Measurements from ENCODE around the gene ADCY10. TPM values are rescaled to one million over a fixed set of nuclear protein-coding genes. Genes with fewer than 3 reads are reported as not detected.

The ADCY10 gene
- polyA plus RNA-seq, 1 donor from 2014 or later, result 0.09 TPM

DNA sequence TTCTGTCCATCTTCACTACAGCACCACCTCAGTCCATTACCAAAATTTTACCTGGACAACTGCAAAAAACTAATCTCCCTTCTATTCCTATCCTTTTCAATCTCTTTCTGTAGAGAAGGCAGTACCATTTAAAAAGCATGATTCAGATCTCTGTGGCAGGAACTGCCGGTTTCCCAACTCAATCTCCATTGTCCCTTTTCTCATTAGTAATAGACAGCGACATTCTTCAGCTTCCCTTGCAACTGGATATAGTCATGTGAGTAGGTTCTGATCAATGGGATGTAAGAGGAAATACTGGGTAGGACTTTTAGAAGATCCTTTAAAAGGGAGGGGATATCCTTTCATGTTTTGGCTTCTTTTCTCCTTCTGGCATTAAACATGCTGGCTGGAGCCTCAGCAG lies 74.9 kb downstream of the ADCY10 start:
- Histone ChIP-seq H3K79me2 (replicated peaks; ENCODE audit: insufficient read depth, low read length) (no peaks in the 10 kb centered on the region), H3K9ac (ENCODE audit: low read length) (no peak overlapping the region), H3K27me3 (ENCODE audit: insufficient read depth, low read depth, low read length) (no peaks in the 10 kb centered on the region), H3K9me2 (ENCODE audit: insufficient read depth, low read length) (no peaks in the 10 kb centered on the region), H3K4me2 (ENCODE audit: low read length) (no peak overlapping the region), H4K20me1 (ENCODE audit: insufficient read depth) (no peaks in the 10 kb centered on the region), H3K9me3 (ENCODE audit: low read length) (no peaks in the 10 kb centered on the region), H3K4me3 (ENCODE audit: low read length) (no peak overlapping the region), H3K36me3 (ENCODE audit: insufficient read depth, low read length) (no peaks in the 10 kb centered on the region), H3K27ac (ENCODE audit: low read length) (no peak overlapping the region), H3F3A (ENCODE audit: insufficient read depth, low read length, poor library complexity, severe bottlenecking) (no peaks in the 10 kb centered on the region), H2AFZ (ENCODE audit: low read depth, low read length) (no peak overlapping the region)
- TF ChIP-seq POLR2AphosphoS5 (IDR thresholded peaks at IDR 0.05) (no peak), EP300 (conservative IDR thresholded peaks at IDR 0.05; ENCODE audit: poor library complexity, severe bottlenecking) (no peak), EZH2 (IDR thresholded peaks at IDR 0.05; ENCODE audit: borderline replicate concordance, insufficient read depth, low read length, poor library complexity, severe bottlenecking) (no peak), SMC3 (conservative IDR thresholded peaks at IDR 0.05; ENCODE audit: poor library complexity) (no peak), TAF1 (IDR thresholded peaks at IDR 0.05; ENCODE audit: low read depth) (no peak), MXI1 (conservative IDR thresholded peaks at IDR 0.05; ENCODE audit: poor library complexity, severe bottlenecking) (no peak), RAD21 (conservative IDR thresholded peaks at IDR 0.05) (no peak)
- TF ChIP-seq, protein P1, sequence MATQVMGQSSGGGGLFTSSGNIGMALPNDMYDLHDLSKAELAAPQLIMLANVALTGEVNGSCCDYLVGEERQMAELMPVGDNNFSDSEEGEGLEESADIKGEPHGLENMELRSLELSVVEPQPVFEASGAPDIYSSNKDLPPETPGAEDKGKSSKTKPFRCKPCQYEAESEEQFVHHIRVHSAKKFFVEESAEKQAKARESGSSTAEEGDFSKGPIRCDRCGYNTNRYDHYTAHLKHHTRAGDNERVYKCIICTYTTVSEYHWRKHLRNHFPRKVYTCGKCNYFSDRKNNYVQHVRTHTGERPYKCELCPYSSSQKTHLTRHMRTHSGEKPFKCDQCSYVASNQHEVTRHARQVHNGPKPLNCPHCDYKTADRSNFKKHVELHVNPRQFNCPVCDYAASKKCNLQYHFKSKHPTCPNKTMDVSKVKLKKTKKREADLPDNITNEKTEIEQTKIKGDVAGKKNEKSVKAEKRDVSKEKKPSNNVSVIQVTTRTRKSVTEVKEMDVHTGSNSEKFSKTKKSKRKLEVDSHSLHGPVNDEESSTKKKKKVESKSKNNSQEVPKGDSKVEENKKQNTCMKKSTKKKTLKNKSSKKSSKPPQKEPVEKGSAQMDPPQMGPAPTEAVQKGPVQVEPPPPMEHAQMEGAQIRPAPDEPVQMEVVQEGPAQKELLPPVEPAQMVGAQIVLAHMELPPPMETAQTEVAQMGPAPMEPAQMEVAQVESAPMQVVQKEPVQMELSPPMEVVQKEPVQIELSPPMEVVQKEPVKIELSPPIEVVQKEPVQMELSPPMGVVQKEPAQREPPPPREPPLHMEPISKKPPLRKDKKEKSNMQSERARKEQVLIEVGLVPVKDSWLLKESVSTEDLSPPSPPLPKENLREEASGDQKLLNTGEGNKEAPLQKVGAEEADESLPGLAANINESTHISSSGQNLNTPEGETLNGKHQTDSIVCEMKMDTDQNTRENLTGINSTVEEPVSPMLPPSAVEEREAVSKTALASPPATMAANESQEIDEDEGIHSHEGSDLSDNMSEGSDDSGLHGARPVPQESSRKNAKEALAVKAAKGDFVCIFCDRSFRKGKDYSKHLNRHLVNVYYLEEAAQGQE (IDR thresholded peaks at IDR 0.05; ENCODE audit: borderline replicate concordance), result no peak
- TF ChIP-seq, protein P2, sequence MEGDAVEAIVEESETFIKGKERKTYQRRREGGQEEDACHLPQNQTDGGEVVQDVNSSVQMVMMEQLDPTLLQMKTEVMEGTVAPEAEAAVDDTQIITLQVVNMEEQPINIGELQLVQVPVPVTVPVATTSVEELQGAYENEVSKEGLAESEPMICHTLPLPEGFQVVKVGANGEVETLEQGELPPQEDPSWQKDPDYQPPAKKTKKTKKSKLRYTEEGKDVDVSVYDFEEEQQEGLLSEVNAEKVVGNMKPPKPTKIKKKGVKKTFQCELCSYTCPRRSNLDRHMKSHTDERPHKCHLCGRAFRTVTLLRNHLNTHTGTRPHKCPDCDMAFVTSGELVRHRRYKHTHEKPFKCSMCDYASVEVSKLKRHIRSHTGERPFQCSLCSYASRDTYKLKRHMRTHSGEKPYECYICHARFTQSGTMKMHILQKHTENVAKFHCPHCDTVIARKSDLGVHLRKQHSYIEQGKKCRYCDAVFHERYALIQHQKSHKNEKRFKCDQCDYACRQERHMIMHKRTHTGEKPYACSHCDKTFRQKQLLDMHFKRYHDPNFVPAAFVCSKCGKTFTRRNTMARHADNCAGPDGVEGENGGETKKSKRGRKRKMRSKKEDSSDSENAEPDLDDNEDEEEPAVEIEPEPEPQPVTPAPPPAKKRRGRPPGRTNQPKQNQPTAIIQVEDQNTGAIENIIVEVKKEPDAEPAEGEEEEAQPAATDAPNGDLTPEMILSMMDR (IDR thresholded peaks at IDR 0.05; ENCODE audit: poor library complexity, severe bottlenecking), result no peak

DNA sequence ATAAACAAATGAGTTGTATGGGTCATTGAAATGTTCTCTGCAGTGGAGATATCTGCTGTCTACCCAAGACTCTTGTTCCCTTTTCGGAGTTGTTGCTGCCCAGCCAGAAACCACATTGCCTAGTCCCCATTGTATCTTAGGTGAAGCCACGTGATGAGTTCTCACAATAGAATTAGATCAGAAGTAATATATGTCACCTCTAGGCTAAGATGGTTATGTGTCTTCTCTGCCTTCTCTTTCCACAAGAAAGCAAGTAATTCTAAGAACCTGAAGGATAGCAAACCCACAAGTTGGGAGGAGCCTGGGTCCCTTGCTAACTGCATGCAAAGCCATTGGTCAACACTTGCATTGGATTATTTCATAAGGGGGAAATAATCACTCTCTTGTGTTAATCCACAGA lies 76.6 kb downstream of the ADCY10 start:
- Histone ChIP-seq H3K36me3 (ENCODE audit: insufficient read depth, low read length) (no peaks in the 10 kb centered on the region), H3K79me2 (replicated peaks; ENCODE audit: insufficient read depth, low read length) (no peaks in the 10 kb centered on the region)

More for the DNA sequence above, 76.6 kb downstream of the ADCY10 start:
- Histone ChIP-seq H3K4me2 (ENCODE audit: low read length) (no peak overlapping the region), H2AFZ (ENCODE audit: low read depth, low read length) (no peak overlapping the region), H3F3A (ENCODE audit: insufficient read depth, low read length, poor library complexity, severe bottlenecking) (no peaks in the 10 kb centered on the region), H3K9me3 (ENCODE audit: low read length) (no peaks in the 10 kb centered on the region), H3K9ac (ENCODE audit: low read length) (no peak overlapping the region), H4K20me1 (ENCODE audit: insufficient read depth) (no peaks in the 10 kb centered on the region), H3K27me3 (ENCODE audit: insufficient read depth, low read depth, low read length) (no peaks in the 10 kb centered on the region), H3K27ac (ENCODE audit: low read length) (no peak overlapping the region), H3K4me3 (ENCODE audit: low read length) (no peak overlapping the region), H3K9me2 (ENCODE audit: insufficient read depth, low read length) (no peaks in the 10 kb centered on the region)
- no peak for TF ChIP-seq SMC3 (conservative IDR thresholded peaks at IDR 0.05; ENCODE audit: poor library complexity)
- TF ChIP-seq, protein P2 (IDR thresholded peaks at IDR 0.05; ENCODE audit: poor library complexity, severe bottlenecking), result no peak
- no peak for TF ChIP-seq EZH2 (IDR thresholded peaks at IDR 0.05; ENCODE audit: borderline replicate concordance, insufficient read depth, low read length, poor library complexity, severe bottlenecking)
- TF ChIP-seq TAF1 (IDR thresholded peaks at IDR 0.05; ENCODE audit: low read depth), result no peak
- TF ChIP-seq, protein P1 (IDR thresholded peaks at IDR 0.05; ENCODE audit: borderline replicate concordance), result no peak
- no peak for TF ChIP-seq EP300 (conservative IDR thresholded peaks at IDR 0.05; ENCODE audit: poor library complexity, severe bottlenecking)
- no peak for TF ChIP-seq MXI1 (conservative IDR thresholded peaks at IDR 0.05; ENCODE audit: poor library complexity, severe bottlenecking)
- TF ChIP-seq POLR2AphosphoS5 (IDR thresholded peaks at IDR 0.05), result no peak
- no peak for TF ChIP-seq RAD21 (conservative IDR thresholded peaks at IDR 0.05)

All from neural cell (in vitro differentiated cells).